Measurements from ENCODE around the gene CD2BP2. TPM values are rescaled to one million over a fixed set of nuclear protein-coding genes. Genes with fewer than 3 reads are reported as not detected.

CD2BP2 gene
- total RNA-seq, 2 experiments from 2014 or later, result 39.1 to 41.7 TPM

DNA sequence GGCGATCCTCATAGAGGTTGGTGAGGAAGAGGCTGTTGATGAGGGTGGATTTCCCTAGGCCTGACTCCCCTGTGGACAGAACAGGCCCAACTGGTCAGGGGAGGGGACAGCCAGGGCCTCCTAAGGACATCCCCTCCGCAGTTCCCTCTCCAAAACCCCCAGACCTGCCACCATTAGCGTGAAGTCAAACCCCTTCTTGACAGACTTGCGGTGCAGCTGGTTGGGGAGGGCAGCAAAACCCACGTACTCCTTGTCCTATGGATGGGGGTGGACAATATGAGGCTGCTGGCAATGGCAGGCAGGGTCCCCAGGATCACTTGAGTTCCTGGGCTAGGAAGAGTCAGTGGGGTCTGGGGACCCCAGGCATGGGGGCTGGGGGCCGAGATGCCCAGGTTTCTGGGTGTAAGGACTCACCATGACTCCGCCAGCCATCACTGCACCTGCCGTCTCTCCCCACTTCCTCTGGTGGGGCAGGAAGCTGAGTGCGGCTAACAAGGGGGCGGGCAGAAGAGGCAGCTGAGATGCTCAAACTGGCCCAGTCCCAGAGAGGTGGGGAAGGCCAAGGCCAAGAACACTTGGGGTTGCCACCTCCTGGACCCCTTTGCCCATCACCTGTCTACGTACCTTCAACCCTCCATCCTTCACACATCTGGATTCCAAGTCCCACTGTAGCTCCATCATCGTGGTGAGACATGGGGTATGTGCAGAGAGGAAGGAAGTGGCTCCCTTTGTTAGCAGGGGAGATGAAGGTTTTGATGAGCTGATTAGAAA, 27.2 kb upstream of the CD2BP2 start, which contains the start of gene SEPTIN1:
Gene SEPTIN1 (minus strand): TSS at position 451 of the 771 bp plus-strand sequence. CDS start 19 bp downstream, at position 432.
- DNase-seq (peak; percentile 66 to 90 (median 78)), ATAC-seq (ENCODE audit: poor library complexity) (peak; percentile 33)
- TF ChIP-seq, protein P1, sequence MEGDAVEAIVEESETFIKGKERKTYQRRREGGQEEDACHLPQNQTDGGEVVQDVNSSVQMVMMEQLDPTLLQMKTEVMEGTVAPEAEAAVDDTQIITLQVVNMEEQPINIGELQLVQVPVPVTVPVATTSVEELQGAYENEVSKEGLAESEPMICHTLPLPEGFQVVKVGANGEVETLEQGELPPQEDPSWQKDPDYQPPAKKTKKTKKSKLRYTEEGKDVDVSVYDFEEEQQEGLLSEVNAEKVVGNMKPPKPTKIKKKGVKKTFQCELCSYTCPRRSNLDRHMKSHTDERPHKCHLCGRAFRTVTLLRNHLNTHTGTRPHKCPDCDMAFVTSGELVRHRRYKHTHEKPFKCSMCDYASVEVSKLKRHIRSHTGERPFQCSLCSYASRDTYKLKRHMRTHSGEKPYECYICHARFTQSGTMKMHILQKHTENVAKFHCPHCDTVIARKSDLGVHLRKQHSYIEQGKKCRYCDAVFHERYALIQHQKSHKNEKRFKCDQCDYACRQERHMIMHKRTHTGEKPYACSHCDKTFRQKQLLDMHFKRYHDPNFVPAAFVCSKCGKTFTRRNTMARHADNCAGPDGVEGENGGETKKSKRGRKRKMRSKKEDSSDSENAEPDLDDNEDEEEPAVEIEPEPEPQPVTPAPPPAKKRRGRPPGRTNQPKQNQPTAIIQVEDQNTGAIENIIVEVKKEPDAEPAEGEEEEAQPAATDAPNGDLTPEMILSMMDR (IDR thresholded peaks at IDR 0.05), result no peak
- H3K27me3 ChIP-seq (ENCODE audit: control insufficient read depth in 1 of 2, insufficient read depth in 2 of 2, low read length in 2 of 2), result no peaks in the 10 kb centered on the region
- peak within 1 kb of the TSS; percentile 81 for H3K4me3 ChIP-seq (ENCODE audit: low read length)
- no peaks in the 10 kb centered on the region for H3K9me3 Mint-ChIP-seq
- intact Hi-C loops (cut with DNase I, micrococcal nuclease), result loop anchor here in 1 of 2 experiments (1.0 kb wide), 1 partner anchor 27 kb away; no protein-coding TSS in a partner anchor
- CTCF ChIA-PET, result interaction anchor here (0.8 to 3.4 kb wide), 10 partner anchors 9 to 175 kb away, joined by 3 to 20 read pairs (median 3); partner anchors contain the start of genes DCTPP1, TBC1D10B and ZNF48
- peak within 1 kb of the TSS; percentile 89 to 100 for H3K27ac ChIP-seq (ENCODE audit: low read depth in 1 of 2, low read length in 2 of 2)
- POLR2A ChIA-PET, result interaction anchor here (0.8 to 7.3 kb wide), 26 partner anchors 12 to 574 kb away, joined by 3 to 153 read pairs (median 6); partner anchors contain the start of genes ALDOA, CD2BP2, CORO1A and DCTPP1
- H3K36me3 ChIP-seq (ENCODE audit: insufficient read depth, low read length), result peaks cover 15% of the 10 kb centered on the region
- peaks cover 41% of the 10 kb centered on the region for H3K36me3 Mint-ChIP-seq (ENCODE audit: low read depth)
- peaks cover 70% of the 10 kb centered on the region for H3K4me1 ChIP-seq (ENCODE audit: insufficient read depth, low read length)
- peak within 1 kb of the TSS; percentile 100 for H3K27ac Mint-ChIP-seq
- no peaks in the 10 kb centered on the region for H3K9me3 ChIP-seq (ENCODE audit: control insufficient read depth in 1 of 2, insufficient read depth in 1 of 2, low read length in 2 of 2)
- peak within 1 kb of the TSS; percentile 99 for H3K4me3 Mint-ChIP-seq
- no peaks in the 10 kb centered on the region for H3K27me3 Mint-ChIP-seq
- peaks cover 60% of the 10 kb centered on the region for H3K4me1 Mint-ChIP-seq (ENCODE audit: low read depth)

DNA sequence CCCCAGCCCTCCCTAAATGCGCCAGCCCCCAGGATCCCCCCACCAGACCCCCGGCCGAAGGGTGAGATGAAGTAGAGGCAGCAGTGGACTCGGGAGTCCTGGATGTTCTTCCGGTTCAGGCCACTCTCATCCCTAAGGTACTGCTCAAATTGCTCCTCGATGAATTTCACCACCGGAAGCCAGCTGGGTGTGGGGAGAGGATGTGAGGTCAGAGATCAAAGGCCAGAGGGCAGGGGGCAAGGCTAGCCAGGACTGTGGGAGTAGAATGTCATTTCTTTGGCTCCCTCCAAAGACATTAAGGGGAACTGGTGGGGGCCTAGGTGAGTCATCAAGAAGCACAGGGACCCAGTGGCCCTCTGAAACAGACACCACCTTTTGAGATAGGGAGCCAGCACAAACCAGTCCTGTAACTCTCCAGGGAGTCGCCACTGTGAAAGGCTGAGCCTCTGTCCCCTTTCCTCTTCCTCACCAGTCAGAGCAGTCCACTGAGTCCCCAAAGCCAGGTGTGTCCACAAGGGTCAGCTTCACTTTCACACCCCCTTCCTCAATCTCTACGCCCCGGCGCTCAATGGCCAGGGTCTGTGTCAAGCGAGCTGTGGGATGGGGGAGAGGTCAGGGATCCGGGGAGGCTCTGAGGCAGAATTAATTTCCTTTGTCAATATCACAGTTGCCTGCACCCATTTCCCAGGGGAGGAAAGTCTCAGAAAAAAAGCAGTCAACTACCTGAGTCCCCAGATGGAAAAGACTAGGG, 26.4 kb upstream of the CD2BP2 start:
- H3K4me1 Mint-ChIP-seq (ENCODE audit: low read depth), result peaks cover 64% of the 10 kb centered on the region
- H3K4me3 ChIP-seq (ENCODE audit: low read length), result peak overlapping the region; percentile 81

More for the DNA sequence above, 26.4 kb upstream of the CD2BP2 start:
- CTCF ChIA-PET, result interaction anchor here (0.8 to 3.4 kb wide), 4 partner anchors 12 to 176 kb away, joined by 3 to 20 read pairs (median 4); no protein-coding TSS in a partner anchor
- peaks cover 41% of the 10 kb centered on the region for H3K36me3 Mint-ChIP-seq (ENCODE audit: low read depth)
- ATAC-seq (ENCODE audit: poor library complexity) (no peak), DNase-seq (peak in 4 of 14 experiments; percentile 36 to 61 (median 57))
- H3K27me3 Mint-ChIP-seq, result no peaks in the 10 kb centered on the region
- H3K9me3 Mint-ChIP-seq, result no peaks in the 10 kb centered on the region
- H3K4me3 Mint-ChIP-seq, result peak overlapping the region; percentile 99
- H3K27me3 ChIP-seq (ENCODE audit: control insufficient read depth in 1 of 2, insufficient read depth in 2 of 2, low read length in 2 of 2), result no peaks in the 10 kb centered on the region
- TF ChIP-seq, protein P1 (IDR thresholded peaks at IDR 0.05), result no peak
- POLR2A ChIA-PET, result interaction anchor here (1.2 to 7.3 kb wide), 10 partner anchors 12 to 197 kb away, joined by 5 to 153 read pairs (median 19); partner anchors contain the start of genes CORO1A, DCTPP1, TBC1D10B and ZNF48
- H3K9me3 ChIP-seq (ENCODE audit: control insufficient read depth in 1 of 2, insufficient read depth in 1 of 2, low read length in 2 of 2), result no peaks in the 10 kb centered on the region
- H3K36me3 ChIP-seq (ENCODE audit: insufficient read depth, low read length), result peaks cover 15% of the 10 kb centered on the region
- peaks cover 78% of the 10 kb centered on the region for H3K4me1 ChIP-seq (ENCODE audit: insufficient read depth, low read length)
- intact Hi-C loops (cut with DNase I, micrococcal nuclease), result loop anchor here in 1 of 2 experiments (1.0 kb wide), 1 partner anchor 28 kb away; no protein-coding TSS in a partner anchor
- H3K27ac ChIP-seq (ENCODE audit: low read depth in 1 of 2, low read length in 2 of 2), result peak overlapping the region; percentile 89 to 100
- H3K27ac Mint-ChIP-seq, result peak overlapping the region; percentile 100
